ENCODE results near the gene CTNNAL1. TPM values are rescaled to one million over a fixed set of nuclear protein-coding genes. Genes with fewer than 3 reads are reported as not detected.
"Not testable (repeated sequence)": the region's sequence is repeated elsewhere in the genome, so short reads cannot be mapped to it uniquely, and the experiment has no call there.

Gene CTNNAL1
- total RNA-seq, 1 donor from 2014 or later: 93.6 TPM

GRCh38 chr9:108994695-108995094 is 18.6 kb downstream of the CTNNAL1 start:
- peak; percentile 87 for DNase-seq (ENCODE audit: low read depth)

- DNase-seq (ENCODE audit: low read depth): no peak
These were observed 21.8 kb downstream of the CTNNAL1 start for GRCh38 chr9:108991479-108991878.

GRCh38 chr9:108983885-108984284 is 29.4 kb downstream of the CTNNAL1 start:
- no peak for DNase-seq (ENCODE audit: low read depth)

GRCh38 chr9:108980893-108981292 is 32.4 kb downstream of the CTNNAL1 start:
- DNase-seq (ENCODE audit: low read depth): peak; percentile 63

- DNase-seq (ENCODE audit: low read depth): no peak
These were observed 35.1 kb downstream of the CTNNAL1 start for GRCh38 chr9:108978205-108978604.

GRCh38 chr9:108973895-108974294 is 39.4 kb downstream of the CTNNAL1 start:
- no peak for DNase-seq (ENCODE audit: low read depth)

GRCh38 chr9:108972626-108973209 is 40.6 kb downstream of the CTNNAL1 start:
- DNase-seq (ENCODE audit: low read depth): no peak

GRCh38 chr9:108972186-108972585 is 41.1 kb downstream of the CTNNAL1 start:
- no peak for DNase-seq (ENCODE audit: low read depth)

- not testable (repeated sequence) for DNase-seq (ENCODE audit: low read depth)
These were observed 41.9 kb downstream of the CTNNAL1 start for GRCh38 chr9:108971392-108971791.

GRCh38 chr9:108967916-108968315 is 45.4 kb downstream of the CTNNAL1 start:
- peak; percentile 8 for DNase-seq (ENCODE audit: low read depth)

- DNase-seq (ENCODE audit: low read depth): no peak
These were observed 49.7 kb downstream of the CTNNAL1 start for GRCh38 chr9:108963459-108964143.

- no peak for DNase-seq (ENCODE audit: low read depth)
These were observed 52.1 kb downstream of the CTNNAL1 start for GRCh38 chr9:108961151-108961550.

- no peak for DNase-seq (ENCODE audit: low read depth)
These were observed 53.0 kb downstream of the CTNNAL1 start for GRCh38 chr9:108960331-108960730.

GRCh38 chr9:108956631-108957026 is 56.7 kb downstream of the CTNNAL1 start:
- DNase-seq (ENCODE audit: low read depth): no peak

- DNase-seq (ENCODE audit: low read depth): no peak
These were observed 57.2 kb downstream of the CTNNAL1 start for GRCh38 chr9:108956022-108956630.

GRCh38 chr9:108953983-108954574 is 59.2 kb downstream of the CTNNAL1 start:
- peak; percentile 61 for DNase-seq (ENCODE audit: low read depth)

- no peak for DNase-seq (ENCODE audit: low read depth)
These were observed 61.7 kb downstream of the CTNNAL1 start for GRCh38 chr9:108951578-108951977.

- no peak for DNase-seq (ENCODE audit: low read depth)
These were observed 63.1 kb downstream of the CTNNAL1 start for GRCh38 chr9:108950168-108950567.

- no peak for DNase-seq (ENCODE audit: low read depth)
These were observed 73.3 kb downstream of the CTNNAL1 start for GRCh38 chr9:108939975-108940374.

- DNase-seq (ENCODE audit: low read depth): no peak
These were observed 75.6 kb downstream of the CTNNAL1 start for GRCh38 chr9:108937561-108938305.

GRCh38 chr9:108934323-108934893 is 78.9 kb downstream of the CTNNAL1 start, which contains the start of gene ABITRAM:
Gene ABITRAM (plus strand): TSS chr9:108934400. CDS start chr9:108934487, 87 bp downstream.
- DNase-seq (ENCODE audit: low read depth): peak; percentile 86
